GM18867 (cell line): Measurements from ENCODE around the gene SLC27A2.
A peak's percentile ranks its signal among the peaks of the same experiment; 100 is the strongest.
"Not testable (repeated sequence)": the region's sequence is repeated elsewhere in the genome, so short reads cannot be mapped to it uniquely, and the experiment has no call there.

ENCODE experiments used
- ATAC-seq: cut with Tn5 transposase; IDR thresholded peaks from one replicate; pipeline ENCODE4 v1.9.1; 2021; ENCODE audit warnings: mild to moderate bottlenecking, moderate library complexity; ENCODE audit not compliant: unreplicated experiment

SLC27A2 gene

GRCh38 chr15:50162969-50163718 lies 18.9 kb upstream of the SLC27A2 start:
- ATAC-seq = no peak

GRCh38 chr15:50163719-50164410 lies 18.1 kb upstream of the SLC27A2 start:
- ATAC-seq = no peak

GRCh38 chr15:50164458-50164857 lies 17.5 kb upstream of the SLC27A2 start:
- ATAC-seq = no peak

GRCh38 chr15:50166216-50166615 lies 15.8 kb upstream of the SLC27A2 start:
- no peak for ATAC-seq

- no peak for ATAC-seq
These were observed 14.9 kb upstream of the SLC27A2 start for GRCh38 chr15:50167110-50167509.

- ATAC-seq = no peak
These were observed 13.6 kb upstream of the SLC27A2 start for GRCh38 chr15:50168379-50168778.

GRCh38 chr15:50168783-50169411 lies 13.1 kb upstream of the SLC27A2 start:
- no peak for ATAC-seq

GRCh38 chr15:50172360-50172895 lies 9.6 kb upstream of the SLC27A2 start:
- not testable (repeated sequence) for ATAC-seq

- no peak for ATAC-seq
These were observed 5.1 kb upstream of the SLC27A2 start for GRCh38 chr15:50176869-50177268.

- ATAC-seq = no peak
These were observed 1.9 kb upstream of the SLC27A2 start for GRCh38 chr15:50180091-50180490.

- ATAC-seq = no peak
These were observed 1.4 kb upstream of the SLC27A2 start for GRCh38 chr15:50180582-50180981.

- ATAC-seq = no peak
These were observed 611 bp upstream of the SLC27A2 start for GRCh38 chr15:50181201-50181968.

GRCh38 chr15:50182219-50183013 lies 420 bp downstream of the SLC27A2 start:
- ATAC-seq = peak; percentile 53

- ATAC-seq = peak; percentile 69
These were observed 1.3 kb downstream of the SLC27A2 start for GRCh38 chr15:50183112-50183794.

GRCh38 chr15:50184863-50185504 lies 3.0 kb downstream of the SLC27A2 start:
- ATAC-seq = no peak

- no peak for ATAC-seq
These were observed 4.1 kb downstream of the SLC27A2 start for GRCh38 chr15:50186090-50186489.

GRCh38 chr15:50186752-50187151 lies 4.8 kb downstream of the SLC27A2 start:
- ATAC-seq = no peak

GRCh38 chr15:50187525-50187924 lies 5.5 kb downstream of the SLC27A2 start:
- no peak for ATAC-seq

GRCh38 chr15:50187997-50188396 lies 6.0 kb downstream of the SLC27A2 start:
- ATAC-seq = no peak
